OCI-LY1 (cell line): ENCODE data around the gene HHIPL1.

Experiments used
- CTCF ChIP-seq: fragments of 200-600 bp; sonication (generic), shearing (Covaris generic); IDR thresholded peaks from 2 replicates; pipeline ENCODE4 v1.5.1; 2017; ENCODE audit warnings: mild to moderate bottlenecking, antibody characterized with exemption, low read length, moderate library complexity, mixed read lengths
- EZH2 ChIP-seq: fragments of 200-600 bp; sonication (generic), shearing (Covaris generic); IDR thresholded peaks from 2 replicates; pipeline ENCODE4 v1.8.0; 2017; ENCODE audit warnings: borderline replicate concordance, mixed run types, mild to moderate bottlenecking, antibody characterized with exemption, low read length, moderate library complexity, mixed read lengths

- no peak for TF ChIP-seq CTCF
- TF ChIP-seq EZH2 = no peak
Observed at GRCh38 chr14:99707921-99708320, 63.0 kb downstream of the HHIPL1 start.
